GM11168 (cell line): ENCODE measurements around the gene ADAMTS6.
"Not testable (repeated sequence)": the region's sequence is repeated elsewhere in the genome, so short reads cannot be mapped to it uniquely, and the experiment has no call there.

Experiments
- in situ Hi-C: fragments of 300-500 bp; cut with MboI; formaldehyde crosslinking; loops from one replicate; pipeline ENCODE4 v1.12.0; 2022; ENCODE audit warnings: low sequenced_read_pairs; ENCODE audit not compliant: unreplicated experiment

Gene ADAMTS6

DNA sequence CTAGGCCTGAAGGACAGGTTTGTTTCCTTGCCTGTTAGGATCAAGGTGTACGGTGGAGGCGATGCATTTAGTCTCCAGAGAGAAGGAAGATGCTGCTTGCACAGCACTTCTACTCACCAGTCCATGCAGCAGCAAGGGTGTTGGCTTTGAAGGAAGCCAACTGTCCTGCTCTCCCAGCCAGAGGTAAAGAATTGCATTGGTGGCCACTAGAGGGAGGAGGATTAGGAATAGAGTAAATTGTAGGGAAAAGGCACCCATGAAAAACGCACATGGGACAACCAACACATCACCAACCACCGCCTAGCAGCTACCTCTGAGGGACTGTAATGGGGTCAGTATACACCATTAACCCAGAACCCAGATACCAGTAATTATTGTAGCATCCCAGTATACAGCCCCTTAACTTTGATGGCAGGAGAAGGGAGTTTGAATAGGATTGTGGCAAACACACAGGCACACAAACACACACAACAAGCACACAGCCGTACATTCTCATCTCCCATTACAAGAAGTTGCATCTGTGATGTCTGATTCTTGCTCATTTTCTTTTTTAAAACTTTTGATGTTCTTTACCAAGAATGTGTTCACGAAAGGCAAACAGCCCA, 267.7 kb downstream of the ADAMTS6 start:
- in situ Hi-C loops = no loop called here

DNA sequence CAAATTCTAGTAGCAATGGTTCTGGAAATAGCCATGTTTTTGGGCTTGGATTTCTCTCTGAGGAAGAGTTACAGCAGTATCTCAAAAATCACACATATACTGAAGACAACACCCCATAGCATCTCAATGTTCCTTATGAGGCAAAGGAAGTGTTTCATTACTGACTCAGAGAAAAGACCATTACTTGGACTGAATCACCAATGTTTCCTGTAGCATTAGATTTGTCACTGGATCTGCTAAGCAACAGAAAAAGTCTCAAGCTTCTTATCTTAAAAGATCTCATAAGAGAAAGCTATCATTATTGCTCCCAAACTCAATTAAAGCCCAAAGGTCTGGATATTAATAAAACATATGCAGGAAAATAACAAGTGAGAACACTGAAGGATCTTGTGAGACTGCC, 272.4 kb downstream of the ADAMTS6 start:
- in situ Hi-C loops = no loop called here

DNA sequence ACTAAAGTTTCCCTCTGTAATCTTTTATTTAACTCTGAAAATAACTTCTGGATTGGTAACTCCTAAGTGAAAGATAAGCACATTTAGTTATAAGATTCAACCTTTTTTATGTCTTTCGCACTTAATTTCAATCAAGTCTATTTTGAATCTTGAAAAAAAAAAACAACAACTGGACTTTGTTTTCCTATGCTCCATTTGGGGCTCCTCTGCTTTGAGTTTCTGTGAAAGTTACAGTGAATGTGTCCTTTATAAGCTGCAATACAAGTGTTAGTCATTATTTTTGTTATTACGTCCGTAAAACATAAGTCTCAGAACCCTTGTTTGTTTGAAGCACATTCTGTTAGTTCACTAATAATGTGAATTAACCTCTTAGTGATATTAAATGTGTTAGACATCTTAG, 276.8 kb downstream of the ADAMTS6 start:
- in situ Hi-C loops = no loop called here

DNA sequence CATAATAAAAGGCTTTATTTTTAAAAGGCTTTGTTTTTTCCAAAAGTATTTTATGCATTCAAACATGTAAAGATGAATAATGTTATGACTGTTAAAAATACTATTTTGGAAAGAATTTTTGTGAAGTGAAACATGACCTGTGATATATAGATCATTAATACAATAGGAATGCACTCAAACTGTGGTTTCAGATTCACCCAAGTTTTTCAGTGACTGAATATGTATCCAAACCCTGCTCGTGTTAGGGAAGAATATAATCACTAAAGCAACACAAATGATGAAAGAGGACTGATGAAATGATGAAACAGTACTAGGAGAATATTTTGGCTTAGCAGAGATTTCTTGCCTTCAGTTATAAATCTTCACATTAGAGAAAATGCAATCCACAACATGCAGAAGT, 278.0 kb downstream of the ADAMTS6 start:
- in situ Hi-C loops = no loop called here

DNA sequence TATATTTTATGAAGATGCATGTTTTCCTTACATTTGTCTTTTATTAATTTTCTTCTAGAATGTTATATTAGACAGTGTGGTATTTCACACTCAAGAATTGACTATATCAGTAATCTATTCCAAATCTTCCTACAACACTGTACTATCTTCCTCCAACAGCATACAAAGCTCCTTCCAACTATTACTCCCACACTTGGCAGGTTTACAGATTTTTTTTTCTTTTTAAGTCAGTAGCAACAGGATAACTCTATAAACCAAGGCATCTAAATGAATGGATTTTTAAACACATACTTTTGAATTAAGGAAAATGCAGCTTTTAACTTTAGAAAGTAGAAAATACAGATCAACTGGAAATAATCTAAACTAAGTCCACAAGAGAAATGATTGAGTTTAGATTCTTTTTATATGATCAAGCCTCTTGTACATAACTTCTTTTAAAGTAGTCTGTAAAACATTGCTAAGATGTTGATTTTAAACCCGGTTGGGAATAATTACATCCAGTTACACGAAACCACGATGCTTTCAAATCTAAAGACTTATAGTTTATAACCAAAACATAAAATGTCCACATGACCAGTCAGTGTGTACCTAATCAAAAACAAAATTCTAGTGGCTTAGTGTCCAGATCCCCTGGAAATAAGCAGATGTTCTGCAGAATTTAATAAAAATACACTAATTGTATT, 281.6 kb downstream of the ADAMTS6 start:
- in situ Hi-C loops = no loop called here

DNA sequence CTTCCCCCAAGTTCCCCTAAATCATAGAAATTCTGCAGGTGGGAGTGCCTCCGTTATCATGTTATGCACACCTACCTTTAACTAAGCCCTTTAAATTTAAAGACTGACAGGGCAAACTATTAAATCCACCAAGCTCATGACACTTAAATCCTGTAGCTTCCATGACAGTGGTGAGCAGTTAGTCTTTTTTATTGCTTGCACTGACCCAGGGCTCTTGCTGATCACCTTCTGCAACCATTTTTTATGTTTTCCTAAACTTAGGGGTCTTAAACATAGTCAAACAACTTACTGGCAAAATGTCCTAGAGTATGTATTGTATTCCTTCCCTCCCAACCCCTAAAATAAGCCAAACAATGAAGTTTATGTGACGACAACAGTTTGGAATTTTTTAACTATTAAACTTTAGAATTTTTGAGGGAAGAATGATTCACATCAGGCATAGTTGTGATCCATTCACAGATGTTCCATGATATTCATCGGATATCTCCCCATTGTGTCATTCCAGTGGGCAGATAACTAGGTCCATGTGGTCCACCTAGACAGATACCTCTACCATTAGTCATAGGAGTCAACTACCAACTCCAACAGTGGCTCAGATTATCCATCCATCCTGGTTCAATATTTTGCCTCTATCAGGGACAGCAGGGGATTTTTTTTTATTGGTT, 283.1 kb downstream of the ADAMTS6 start:
- in situ Hi-C loops = no loop called here

DNA sequence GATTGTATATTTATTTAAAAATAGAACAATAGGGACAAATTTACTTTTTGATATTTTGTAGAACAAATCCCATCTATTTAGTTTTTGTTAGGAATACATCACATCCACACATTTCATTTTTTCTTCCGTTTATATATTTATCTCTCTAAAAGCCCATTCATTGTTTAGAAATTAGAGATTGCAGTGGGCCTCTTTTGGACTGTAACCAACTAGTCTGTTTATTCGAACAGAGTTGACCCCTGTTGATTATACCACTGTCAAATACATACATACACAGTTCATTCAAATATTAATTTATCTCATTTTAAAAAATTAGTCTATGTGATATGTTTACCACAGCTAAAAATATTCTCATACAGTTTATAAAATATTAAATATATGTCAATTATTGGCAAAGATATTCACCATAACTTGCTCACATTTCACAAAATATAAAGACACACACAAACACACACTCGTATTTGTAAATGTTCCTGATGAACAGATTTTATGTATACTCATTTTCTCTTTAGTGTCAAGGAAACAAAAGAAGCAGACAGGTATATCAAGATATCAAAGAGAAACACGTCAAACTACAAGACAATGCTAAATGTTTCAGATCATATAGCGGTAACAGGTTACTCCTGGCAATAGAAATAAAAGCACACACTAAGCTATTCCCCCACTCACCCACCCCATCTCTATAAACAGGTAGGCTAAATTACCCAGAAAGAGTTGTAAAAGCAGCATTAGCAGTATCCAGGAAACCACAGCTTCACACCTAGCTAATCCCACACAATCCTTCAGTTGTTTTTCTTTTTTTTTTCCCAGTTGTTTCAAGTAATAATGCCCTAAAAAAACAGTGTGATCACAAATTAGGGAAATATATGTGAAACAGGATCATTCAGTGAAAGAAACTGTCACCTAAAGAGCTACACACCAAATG, 283.9 kb downstream of the ADAMTS6 start:
- in situ Hi-C loops = no loop called here

DNA sequence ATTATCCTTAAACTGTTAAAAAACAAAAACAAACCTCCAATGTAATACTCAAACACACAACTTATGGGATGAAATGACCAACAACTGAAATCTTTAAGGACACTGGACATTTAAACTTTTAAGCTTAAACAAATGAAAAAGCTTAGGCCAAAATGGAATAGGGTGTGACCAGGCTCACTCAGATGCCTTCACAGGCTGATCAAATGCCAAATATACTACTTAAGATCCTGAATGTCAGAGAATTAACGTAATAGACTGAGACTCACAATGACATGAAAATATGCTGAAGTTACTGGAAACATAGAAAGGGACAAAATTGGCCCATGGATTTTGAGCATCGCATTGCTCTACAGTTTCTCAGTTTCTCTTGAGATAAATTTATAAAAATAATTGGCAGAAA, 286.8 kb downstream of the ADAMTS6 start:
- in situ Hi-C loops = no loop called here

DNA sequence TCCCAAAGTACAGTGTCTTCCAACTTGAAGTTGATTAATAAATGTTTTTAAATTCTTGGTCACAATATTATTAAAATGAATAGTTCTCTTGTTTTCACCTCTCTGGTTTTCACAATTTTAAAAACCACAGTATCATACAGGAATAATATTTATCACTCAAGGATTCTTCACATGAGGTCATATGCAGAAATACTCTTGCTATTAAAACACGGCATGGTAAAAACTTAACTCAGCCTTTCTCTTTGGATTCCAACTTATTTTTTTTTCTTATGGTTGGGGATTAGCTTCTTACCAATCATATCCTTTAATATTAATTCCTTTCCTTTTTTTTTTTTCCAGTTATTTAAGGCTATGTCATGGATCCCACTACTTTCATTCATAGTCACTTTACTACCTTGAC, 289.4 kb downstream of the ADAMTS6 start:
- in situ Hi-C loops = no loop called here

DNA sequence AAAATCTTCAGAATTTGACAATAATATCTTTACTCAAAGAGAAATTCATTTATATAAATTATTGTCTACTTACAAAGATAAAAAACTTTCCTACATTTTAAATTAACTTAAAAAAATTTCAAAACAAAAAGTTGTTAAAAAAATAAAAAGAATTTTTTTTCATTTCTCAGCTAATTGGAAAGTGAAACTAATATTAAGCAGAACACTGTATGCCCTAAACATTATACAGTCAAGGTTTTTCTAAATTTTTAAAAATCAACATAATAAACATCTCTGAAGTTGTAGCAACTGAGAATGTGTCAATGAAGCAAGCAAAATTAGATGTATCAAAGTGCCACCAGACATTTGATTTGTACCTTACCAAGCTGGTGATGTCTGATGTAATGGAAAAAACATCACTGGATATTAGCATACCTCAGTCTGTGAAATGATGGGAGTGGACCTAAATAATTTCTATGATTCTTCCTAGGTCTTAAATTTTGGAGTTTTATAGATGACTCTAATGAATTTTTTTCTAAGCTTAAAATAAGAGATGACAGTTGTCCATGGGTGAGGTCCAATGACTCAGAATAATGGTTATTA, 290.1 kb downstream of the ADAMTS6 start:
- in situ Hi-C loops = no loop called here

DNA sequence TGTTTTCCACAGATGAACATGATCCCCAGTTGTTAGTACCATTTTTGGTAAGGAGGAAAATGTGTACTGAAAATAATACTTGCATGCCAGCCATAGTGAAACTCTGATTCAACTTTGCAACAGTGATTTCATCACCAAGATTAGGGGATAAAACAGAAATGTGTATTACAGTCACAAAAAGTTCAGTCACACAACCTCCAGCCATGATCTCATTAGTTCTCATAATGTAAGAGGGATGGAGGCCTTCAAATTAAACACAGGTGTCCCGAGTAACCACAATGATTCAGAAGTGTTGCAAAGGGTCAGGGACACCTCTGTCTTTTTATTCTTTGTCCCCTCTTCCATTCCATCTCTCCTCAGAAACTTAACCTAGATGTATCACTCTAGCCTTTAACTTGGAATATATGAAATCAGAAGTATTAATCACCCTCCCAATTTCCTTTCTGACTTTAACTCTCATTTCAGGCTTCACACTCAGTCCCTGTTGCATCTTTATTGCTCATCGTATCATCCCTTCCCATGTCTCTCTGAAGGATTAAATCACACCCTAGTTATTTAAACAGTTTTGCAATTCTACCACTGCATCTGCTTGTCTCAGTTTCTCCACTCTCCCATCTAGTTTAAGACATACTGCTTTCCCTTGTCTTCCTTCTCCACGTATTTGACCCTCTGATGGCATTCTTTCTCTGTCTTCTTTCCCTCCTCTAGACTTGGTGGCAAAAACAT, 291.2 kb downstream of the ADAMTS6 start:
- in situ Hi-C loops = no loop called here

DNA sequence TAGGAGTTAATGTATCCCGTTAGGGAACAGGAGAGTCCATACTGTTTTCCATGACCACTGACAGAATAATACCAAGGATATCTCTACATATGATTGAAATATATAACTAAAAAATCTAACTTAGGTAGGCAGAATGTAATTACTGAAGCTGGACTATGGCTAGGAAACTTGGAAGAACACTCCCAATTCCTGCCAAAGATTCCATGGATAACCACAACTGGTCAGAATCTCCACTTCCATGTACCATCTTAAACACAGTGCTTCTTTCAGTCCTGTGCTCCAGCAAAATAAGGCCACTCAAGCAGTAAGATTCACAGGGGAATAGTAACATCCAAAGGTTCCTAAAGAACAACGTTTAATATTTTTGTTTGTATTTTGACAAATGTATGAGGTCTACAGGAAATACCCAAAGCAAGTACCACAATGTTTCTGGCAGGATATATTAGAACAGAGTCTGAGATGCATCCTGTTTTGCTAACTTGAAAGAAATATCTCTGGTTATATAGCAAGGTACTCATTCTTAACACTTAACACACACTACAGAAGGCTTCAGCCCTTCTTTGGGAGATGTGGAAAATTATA, 295.0 kb downstream of the ADAMTS6 start:
- in situ Hi-C loops = no loop called here

DNA sequence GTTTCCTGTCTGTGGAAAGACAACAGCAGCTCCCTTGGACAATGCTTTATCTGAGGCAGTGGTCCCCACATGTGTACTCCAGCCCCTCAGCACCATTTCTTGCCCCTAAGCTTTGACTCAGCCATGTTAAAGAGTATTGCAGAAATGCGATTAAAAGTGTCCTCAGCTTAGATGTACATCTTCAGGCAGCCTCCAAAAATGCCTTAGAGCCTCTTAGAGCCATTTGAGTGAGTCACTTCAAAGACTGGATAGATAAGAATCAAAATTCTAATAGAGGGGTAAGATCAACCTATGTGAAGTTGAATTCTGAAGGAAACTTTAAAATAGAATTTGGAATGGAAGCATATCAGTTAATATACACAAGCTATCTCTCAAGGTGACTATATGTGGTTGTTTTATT, 296.3 kb downstream of the ADAMTS6 start:
- in situ Hi-C loops = no loop called here

DNA sequence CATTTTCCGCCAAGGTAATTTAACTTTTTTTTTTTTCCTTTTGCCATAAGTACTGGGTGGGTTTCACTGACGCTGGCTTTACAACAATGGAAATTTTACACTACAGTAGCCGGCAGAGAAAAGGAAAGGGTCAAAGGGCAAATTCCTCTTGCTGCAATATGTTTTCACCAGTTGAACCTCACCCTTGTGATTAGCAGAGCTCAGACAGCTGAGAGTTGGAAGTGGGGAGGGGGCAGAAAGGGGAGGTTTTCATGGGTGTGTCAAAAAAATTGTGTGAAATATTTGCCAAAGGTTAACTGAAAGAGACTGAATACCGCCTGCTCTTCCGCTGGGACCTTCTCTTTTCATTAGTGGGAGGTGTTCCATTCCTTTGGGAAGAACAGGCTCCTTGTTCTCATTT, 296.9 kb downstream of the ADAMTS6 start:
- in situ Hi-C loops = no loop called here

DNA sequence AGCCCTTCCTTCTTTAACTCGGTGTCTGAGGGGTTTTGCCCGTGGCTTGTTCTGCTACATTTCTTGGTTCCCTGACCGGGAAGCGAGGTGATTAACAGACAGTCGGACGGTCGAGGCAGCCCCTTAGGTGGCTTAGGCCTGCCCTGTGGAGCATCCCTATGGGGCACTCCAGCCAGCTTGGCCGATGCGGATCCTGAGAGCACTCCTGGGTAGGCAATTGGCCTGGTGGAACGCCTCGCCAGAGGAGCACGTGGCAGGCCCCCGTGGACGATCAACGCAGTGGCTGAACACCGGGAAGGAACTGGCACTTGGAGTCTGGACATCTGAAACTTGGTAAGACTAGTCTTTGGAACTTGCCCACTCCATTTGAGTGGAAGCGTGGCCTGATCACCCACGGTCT, 307.5 kb downstream of the ADAMTS6 start:
- in situ Hi-C loops = not testable (repeated sequence)

DNA sequence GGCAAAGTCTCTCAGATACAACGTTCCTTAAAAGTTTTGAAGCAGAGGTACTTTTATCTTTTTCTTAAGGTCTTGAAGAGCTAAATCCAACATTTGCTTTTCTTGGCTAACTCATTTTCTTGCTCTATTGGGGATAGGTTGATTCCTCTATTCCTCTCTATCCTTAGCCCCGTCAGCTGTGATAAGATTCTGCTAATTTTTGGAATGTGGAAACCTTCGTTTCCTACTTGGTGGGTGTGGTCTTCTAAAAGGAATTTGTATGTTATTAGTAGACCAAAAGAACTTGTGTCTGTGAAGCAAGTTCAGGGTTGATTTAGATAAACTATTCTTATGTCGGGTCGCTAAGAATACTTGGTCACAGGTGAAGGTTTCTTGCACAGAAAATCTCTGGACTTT, 308.6 kb downstream of the ADAMTS6 start:
- in situ Hi-C loops = no loop called here

DNA sequence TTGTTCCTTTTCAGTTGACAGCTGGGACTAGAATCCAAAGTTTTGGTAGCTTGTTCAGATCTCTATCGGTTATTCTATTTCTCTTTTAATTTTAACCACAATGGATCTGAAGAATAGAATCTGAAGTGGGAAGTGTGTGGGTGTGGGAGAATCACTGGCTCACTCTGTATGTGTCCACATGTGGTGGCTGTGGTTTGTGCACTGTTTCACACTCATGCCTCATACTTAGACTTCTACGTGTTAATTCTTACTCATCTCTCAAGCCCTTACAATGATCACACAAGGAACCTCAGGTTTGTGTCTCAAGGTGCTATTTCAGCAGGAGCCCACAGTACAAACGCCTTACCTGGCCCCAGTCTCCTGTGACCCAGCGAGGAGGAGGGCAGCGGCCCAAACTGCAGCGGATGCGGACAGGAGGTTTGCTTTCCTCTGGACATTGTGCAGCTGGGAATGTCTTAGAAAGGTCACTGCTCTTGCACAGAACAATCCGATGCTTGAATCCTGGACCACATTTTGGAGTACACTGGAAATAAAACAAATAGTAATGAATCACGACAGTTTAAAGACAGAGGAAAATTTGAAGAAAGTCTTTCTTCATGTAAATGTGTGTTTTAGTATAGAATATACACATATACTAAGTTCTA, 309.1 kb downstream of the ADAMTS6 start:
- in situ Hi-C loops = no loop called here

DNA sequence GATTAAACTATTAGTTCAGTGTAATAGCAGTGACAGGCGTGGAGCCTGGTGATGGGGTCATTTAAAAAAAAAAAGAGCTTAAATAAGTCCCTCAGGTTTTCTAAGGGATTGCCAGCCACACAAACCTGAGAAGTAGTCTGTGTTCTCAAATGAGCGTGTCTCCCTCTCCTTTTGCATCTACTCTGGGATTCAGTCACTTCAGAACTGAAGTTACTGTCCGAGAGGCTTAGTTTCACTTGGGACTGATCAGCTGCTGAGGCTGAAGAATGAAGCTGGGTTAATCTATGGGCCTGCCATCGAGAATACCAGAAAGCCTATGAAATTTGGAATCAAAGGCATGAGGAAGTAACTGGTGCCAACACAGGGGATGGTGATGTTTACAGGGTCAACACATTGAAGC, 310.1 kb downstream of the ADAMTS6 start:
- in situ Hi-C loops = no loop called here

DNA sequence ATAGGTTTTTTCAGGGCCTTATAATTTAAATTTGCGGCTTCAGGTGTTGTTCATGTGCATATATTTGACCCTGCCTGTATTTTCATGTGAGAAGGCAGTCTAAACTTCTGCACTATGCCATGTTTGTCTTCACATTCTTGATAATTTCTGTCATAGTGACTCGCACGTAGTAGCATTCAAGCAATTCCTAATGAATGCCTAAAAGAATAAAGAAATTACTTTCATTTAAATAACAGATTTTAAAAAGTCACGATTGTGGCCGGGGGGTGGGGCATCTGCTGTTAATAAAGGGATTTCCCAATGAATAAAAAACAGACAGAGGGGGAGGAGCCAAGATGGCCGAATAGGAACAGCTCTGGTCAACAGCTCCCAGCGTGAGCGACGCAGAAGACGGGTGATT, 318.0 kb downstream of the ADAMTS6 start:
- in situ Hi-C loops = no loop called here
